SH-SY5Y (cell line): ENCODE data around the gene DBH.

Experiments
- GATA2 ChIP-seq: IDR thresholded peaks from 2 replicates; pipeline ENCODE4 v1.6.1; 2011; ENCODE audit warnings: mild to moderate bottlenecking, low read depth, low read length
- GATA3 ChIP-seq: IDR thresholded peaks from 2 replicates; pipeline ENCODE4 v1.6.1; 2011; ENCODE audit warnings: low read depth, mild to moderate bottlenecking, low read length, moderate library complexity

DNA sequence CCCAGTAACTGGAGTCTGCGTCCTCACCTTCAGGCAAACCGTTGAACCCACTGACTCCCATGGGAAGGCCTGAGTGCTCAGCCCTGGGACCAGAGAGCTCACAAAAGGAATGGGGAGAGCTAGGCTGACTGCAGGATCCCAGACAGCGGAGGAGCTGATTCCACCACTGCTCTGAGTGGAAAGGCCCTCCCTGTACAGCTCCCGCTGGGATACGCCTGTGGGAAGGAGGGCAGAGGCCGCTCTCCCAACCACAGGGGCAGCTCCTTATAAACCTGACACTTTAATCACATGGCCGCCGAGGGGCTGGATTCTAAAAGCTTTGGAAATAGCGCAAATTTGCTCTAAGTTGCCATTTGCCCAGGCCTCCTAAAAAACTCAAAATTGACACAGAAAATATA is 37.1 kb downstream of the DBH start:
- TF ChIP-seq GATA2, result no peak
- no peak for TF ChIP-seq GATA3
